ENCODE data around the gene EXOC6B. TPM values are rescaled to one million over a fixed set of nuclear protein-coding genes. Genes with fewer than 3 reads are reported as not detected.
A peak's percentile ranks its signal among the peaks of the same experiment; 100 is the strongest.

The EXOC6B gene
- total RNA-seq, 1 donor = 40.2 TPM

- no peak overlapping the region for H3K4me3 ChIP-seq (ENCODE audit: low read depth, low read length)
- DNase-seq (ENCODE audit: low read depth) = no peak
- no peak for TF ChIP-seq CTCF (IDR thresholded peaks at IDR 0.05; ENCODE audit: insufficient read depth, low read depth, low read length)
These were observed 59.7 kb downstream of the EXOC6B start for GRCh38 chr2:72765997-72766609.

GRCh38 chr2:72762276-72762675 lies 63.6 kb downstream of the EXOC6B start:
- no peak for DNase-seq (ENCODE audit: low read depth)
- TF ChIP-seq CTCF (IDR thresholded peaks at IDR 0.05; ENCODE audit: insufficient read depth, low read depth, low read length) = no peak
- no peak overlapping the region for H3K4me3 ChIP-seq (ENCODE audit: low read depth, low read length)

- no peak overlapping the region for H3K4me3 ChIP-seq (ENCODE audit: low read depth, low read length)
- TF ChIP-seq CTCF (IDR thresholded peaks at IDR 0.05; ENCODE audit: insufficient read depth, low read depth, low read length) = no peak
- DNase-seq (ENCODE audit: low read depth) = peak; percentile 42
These were observed 66.1 kb downstream of the EXOC6B start for GRCh38 chr2:72759755-72760154.

GRCh38 chr2:72757177-72757775 lies 68.6 kb downstream of the EXOC6B start:
- H3K4me3 ChIP-seq (ENCODE audit: low read depth, low read length) = no peak overlapping the region
- TF ChIP-seq CTCF (IDR thresholded peaks at IDR 0.05; ENCODE audit: insufficient read depth, low read depth, low read length) = no peak
- DNase-seq (ENCODE audit: low read depth) = peak; percentile 82

- no peak for TF ChIP-seq CTCF (IDR thresholded peaks at IDR 0.05; ENCODE audit: insufficient read depth, low read depth, low read length)
- DNase-seq (ENCODE audit: low read depth) = peak; percentile 20
- no peak overlapping the region for H3K4me3 ChIP-seq (ENCODE audit: low read depth, low read length)
These were observed 70.0 kb downstream of the EXOC6B start for GRCh38 chr2:72755647-72756423.

- TF ChIP-seq CTCF (IDR thresholded peaks at IDR 0.05; ENCODE audit: insufficient read depth, low read depth, low read length) = no peak
- DNase-seq (ENCODE audit: low read depth) = no peak
- H3K4me3 ChIP-seq (ENCODE audit: low read depth, low read length) = no peak overlapping the region
These were observed 71.1 kb downstream of the EXOC6B start for GRCh38 chr2:72754628-72755320.
